T-helper 22 cell (primary cell): Measurements from ENCODE around the gene PSMD11.

Experiments
- DNase-seq: peaks from one replicate; pipeline ENCODE4 v3.0.0-alpha.2; 2020; ENCODE audit warnings: low read depth

PSMD11 gene

GRCh38 chr17:32467949-32468348 is 23.6 kb downstream of the PSMD11 start:
- no peak for DNase-seq

- DNase-seq, result no peak
Observed at GRCh38 chr17:32470405-32471167, 26.3 kb downstream of the PSMD11 start.

- no peak for DNase-seq
Observed at GRCh38 chr17:32471652-32472051, 27.3 kb downstream of the PSMD11 start.

- no peak for DNase-seq
Observed at GRCh38 chr17:32475258-32475657, 30.9 kb downstream of the PSMD11 start.

- no peak for DNase-seq
Observed at GRCh38 chr17:32477220-32477619, 32.9 kb downstream of the PSMD11 start.

- DNase-seq, result no peak
Observed at GRCh38 chr17:32479074-32479617, 34.8 kb downstream of the PSMD11 start.

GRCh38 chr17:32481193-32481592 is 36.9 kb downstream of the PSMD11 start:
- DNase-seq, result no peak

GRCh38 chr17:32482568-32483320 is 38.4 kb downstream of the PSMD11 start:
- no peak for DNase-seq

- no peak for DNase-seq
Observed at GRCh38 chr17:32483451-32484019, 39.2 kb downstream of the PSMD11 start.

- no peak for DNase-seq
Observed at GRCh38 chr17:32484041-32484461, 39.7 kb downstream of the PSMD11 start.

GRCh38 chr17:32484628-32485027 is 40.3 kb downstream of the PSMD11 start:
- DNase-seq, result no peak

- DNase-seq, result no peak
Observed at GRCh38 chr17:32485261-32486110, 41.2 kb downstream of the PSMD11 start.

GRCh38 chr17:32486111-32486700 is 41.9 kb downstream of the PSMD11 start:
- DNase-seq, result peak; percentile 57

GRCh38 chr17:32486701-32487472 is 42.6 kb downstream of the PSMD11 start, which contains the start of gene CDK5R1:
Gene CDK5R1 (plus strand): TSS chr17:32486993. CDS start chr17:32487621, 628 bp downstream.
- DNase-seq, result peak; percentile 57

GRCh38 chr17:32487473-32488176 is 43.3 kb downstream of the PSMD11 start:
- DNase-seq, result no peak

- no peak for DNase-seq
Observed at GRCh38 chr17:32488177-32488542, 43.9 kb downstream of the PSMD11 start.

- no peak for DNase-seq
Observed at GRCh38 chr17:32488604-32489180, 44.4 kb downstream of the PSMD11 start.

GRCh38 chr17:32489320-32490100 is 45.2 kb downstream of the PSMD11 start:
- no peak for DNase-seq

GRCh38 chr17:32490101-32490482 is 45.8 kb downstream of the PSMD11 start:
- DNase-seq, result no peak
